Caco-2 (cell line): ENCODE measurements around the gene ZDHHC7. TPM values are rescaled to one million over a fixed set of nuclear protein-coding genes. Genes with fewer than 3 reads are reported as not detected.

Experiments used
- BruUV-seq: library from RNA; stranded (reverse); fragments of 400-500 nt; replicated peaks from 2 replicates; lab custom pipeline; 2021; lab: Mats Ljungman, UMichigan
- CTCF ChIA-PET: fragments of 300-600 bp; sonication (Branson Sonifier 250); formaldehyde crosslinking; loops from one replicate; lab custom pipeline; 2022; ENCODE audit warnings: antibody characterized with exemption; lab: Charles Lee
- POLR2A ChIA-PET: fragments of 300-600 bp; sonication (Branson Sonifier 250); formaldehyde crosslinking; loops from one replicate; lab custom pipeline; 2022; ENCODE audit warnings: antibody characterized with exemption; lab: Charles Lee
- DNase-seq, 2 experiments: peaks; one replicate each; pipeline versions ENCODE4 v3.0.0 to v3.0.0-alpha.2; 2020 to 2022
- H3K27me3 ChIP-seq: replicated peaks from 2 replicates; pipeline ENCODE4 v1.6.0; 2011; ENCODE audit warnings: low read length; ENCODE audit not compliant: control insufficient read depth, insufficient read depth
- H3K36me3 ChIP-seq: 2 replicates; pipeline ENCODE4 v1.5.1; 2011; ENCODE audit warnings: low read length; ENCODE audit not compliant: control insufficient read depth, insufficient read depth
- H3K4me1 ChIP-seq: fragments of 250-450 bp; sonication (Bioruptor Pico); 2 replicates; pipeline ENCODE4 v1.5.1; 2020; ENCODE audit warnings: mild to moderate bottlenecking
- H3K4me3 ChIP-seq: 2 replicates; pipeline ENCODE4 v1.5.1; 2011; ENCODE audit warnings: low read depth, mild to moderate bottlenecking, control low read depth, low read length
- H3K9me3 ChIP-seq: fragments of 250-450 bp; sonication (Bioruptor Pico); 2 replicates; pipeline ENCODE4 v1.5.1; 2020; ENCODE audit warnings: mild to moderate bottlenecking, moderate library complexity
- H3K27ac Mint-ChIP-seq: one replicate; pipeline ENCODE4 v1.8.0; 2022; ENCODE audit warnings: mixed read lengths; ENCODE audit not compliant: unreplicated experiment
- H3K27me3 Mint-ChIP-seq: one replicate; pipeline ENCODE4 v1.8.0; 2022; ENCODE audit warnings: mixed read lengths; ENCODE audit not compliant: insufficient read depth, unreplicated experiment
- H3K36me3 Mint-ChIP-seq: one replicate; pipeline ENCODE4 v1.8.0; 2022; ENCODE audit warnings: mild to moderate bottlenecking, mixed read lengths; ENCODE audit not compliant: insufficient read depth, unreplicated experiment
- H3K4me1 Mint-ChIP-seq: one replicate; pipeline ENCODE4 v1.8.0; 2022; ENCODE audit warnings: low read depth, mixed read lengths; ENCODE audit not compliant: unreplicated experiment
- H3K4me3 Mint-ChIP-seq: one replicate; pipeline ENCODE4 v1.8.0; 2022; ENCODE audit warnings: mild to moderate bottlenecking, moderate library complexity, mixed read lengths; ENCODE audit not compliant: unreplicated experiment
- H3K9me3 Mint-ChIP-seq: one replicate; pipeline ENCODE4 v1.8.0; 2022; ENCODE audit warnings: mixed read lengths; ENCODE audit not compliant: unreplicated experiment
- CTCF ChIP-seq, 2 experiments: fragments of 200-600 bp in 1 of 2; IDR thresholded peaks; 1 replicate in 1 of 2; 2 replicates in 1 of 2; pipeline versions ENCODE4 v1.5.1 to v1.8.0; 2011 to 2022; ENCODE audit warnings: antibody characterized with exemption in 1 of 2, control low read depth in 1 of 2, inconsistent platforms in 1 of 2, low read depth in 1 of 2, low read length in 1 of 2, mild to moderate bottlenecking in 1 of 2, moderate library complexity in 1 of 2; ENCODE audit not compliant: insufficient read depth in 1 of 2, severe bottlenecking in 1 of 2, unreplicated experiment in 1 of 2
- intact Hi-C: fragments of 100-400 bp; cut with micrococcal nuclease; formaldehyde crosslinking; loops from one replicate; pipeline ENCODE4 v1.10.0; 2022; ENCODE audit not compliant: unreplicated experiment
- total RNA-seq: library from RNA; stranded (reverse); gene quantifications from 2 replicates; pipeline ENCODE4 v1.2.3, GENCODE V29; 2022

The ZDHHC7 gene
- total RNA-seq, 1 experiment from 2014 or later, result 85.7 TPM

- Mint-ChIP-seq H3K4me3 (no peak overlapping the region), H3K27ac (no peak overlapping the region), H3K4me1 (peaks cover 15% of the 10 kb centered on the region), H3K36me3 (no peaks in the 10 kb centered on the region), H3K27me3 (no peaks in the 10 kb centered on the region), H3K9me3 (no peaks in the 10 kb centered on the region)
- CTCF ChIA-PET, result interaction anchor here (0.6 to 1.0 kb wide), 6 partner anchors 10 to 61 kb away, joined by 3 to 7 read pairs (median 3); no protein-coding TSS in a partner anchor
- H3K4me1 ChIP-seq, result no peaks in the 10 kb centered on the region
- intact Hi-C loops, result loop anchor here (1.0 kb wide), 1 partner anchor 29 kb away; no protein-coding TSS in a partner anchor
- H3K27me3 ChIP-seq, result no peaks in the 10 kb centered on the region
- no peaks in the 10 kb centered on the region for H3K36me3 ChIP-seq
- BruUV-seq, result no TSS peak
- peak; percentile 71 to 80 for TF ChIP-seq CTCF (IDR thresholded peaks at IDR 0.05; ENCODE audit: insufficient read depth in 1 of 2, low read depth in 1 of 2, low read length in 1 of 2, severe bottlenecking in 1 of 2, unreplicated experiment in 1 of 2)
- POLR2A ChIA-PET, result no interaction called here
- DNase-seq, result peak; percentile 66 to 67
- H3K9me3 ChIP-seq, result no peaks in the 10 kb centered on the region
- no peak overlapping the region for H3K4me3 ChIP-seq
Observed at GRCh38 chr16:85057212-85057889, 46.0 kb upstream of the ZDHHC7 start.

GRCh38 chr16:85056211-85056748 lies 44.9 kb upstream of the ZDHHC7 start:
- no peaks in the 10 kb centered on the region for H3K9me3 Mint-ChIP-seq
- 0 out of 2 replicates have a peak, but pooled peaks cover under 1% of the 10 kb centered on the region for H3K4me1 ChIP-seq
- no peak overlapping the region for H3K4me3 ChIP-seq
- no peak for DNase-seq
- peak in 1 of 2 experiments; percentile 51 for TF ChIP-seq CTCF (IDR thresholded peaks at IDR 0.05; ENCODE audit: insufficient read depth in 1 of 2, low read depth in 1 of 2, low read length in 1 of 2, severe bottlenecking in 1 of 2, unreplicated experiment in 1 of 2)
- no peaks in the 10 kb centered on the region for H3K27me3 ChIP-seq
- H3K36me3 ChIP-seq, result no peaks in the 10 kb centered on the region
- H3K4me3 Mint-ChIP-seq, result no peak overlapping the region
- intact Hi-C loops, result no loop called here
- H3K36me3 Mint-ChIP-seq, result no peaks in the 10 kb centered on the region
- no peaks in the 10 kb centered on the region for H3K27me3 Mint-ChIP-seq
- no peaks in the 10 kb centered on the region for H3K9me3 ChIP-seq
- peaks cover 15% of the 10 kb centered on the region for H3K4me1 Mint-ChIP-seq
- CTCF ChIA-PET, result interaction anchor here (0.7 to 1.5 kb wide), 5 partner anchors 9 to 83 kb away, joined by 3 to 19 read pairs (median 6); partner anchors contain the start of gene KIAA0513
- POLR2A ChIA-PET, result no interaction called here
- no TSS peak for BruUV-seq
- no peak overlapping the region for H3K27ac Mint-ChIP-seq

- no peaks in the 10 kb centered on the region for H3K9me3 ChIP-seq
- no peak for TF ChIP-seq CTCF (IDR thresholded peaks at IDR 0.05; ENCODE audit: insufficient read depth in 1 of 2, low read depth in 1 of 2, low read length in 1 of 2, severe bottlenecking in 1 of 2, unreplicated experiment in 1 of 2)
- Mint-ChIP-seq H3K4me1 (peaks cover 15% of the 10 kb centered on the region), H3K27ac (no peak overlapping the region), H3K4me3 (no peak overlapping the region), H3K27me3 (no peaks in the 10 kb centered on the region), H3K9me3 (no peaks in the 10 kb centered on the region), H3K36me3 (no peaks in the 10 kb centered on the region)
- H3K4me3 ChIP-seq, result no peak overlapping the region
- ChIA-PET POLR2A (no interaction called here), CTCF (interaction anchor here (0.7 to 1.5 kb wide), 5 partner anchors 9 to 82 kb away, joined by 3 to 19 read pairs (median 6); partner anchors contain the start of gene KIAA0513)
- no peaks in the 10 kb centered on the region for H3K27me3 ChIP-seq
- DNase-seq, result no peak
- no TSS peak for BruUV-seq
- intact Hi-C loops, result no loop called here
- H3K36me3 ChIP-seq, result no peaks in the 10 kb centered on the region
- H3K4me1 ChIP-seq, result 0 out of 2 replicates have a peak, but pooled peaks cover 4% of the 10 kb centered on the region
Observed at GRCh38 chr16:85055493-85056210, 44.3 kb upstream of the ZDHHC7 start.
